HG02885 (cell line): ENCODE data around the gene PRPS1.
"Not testable (repeated sequence)": the region's sequence is repeated elsewhere in the genome, so short reads cannot be mapped to it uniquely, and the experiment has no call there.

Experiments used
- ATAC-seq: cut with Tn5 transposase; IDR thresholded peaks from one replicate; pipeline ENCODE4 v1.9.1; 2021; ENCODE audit warnings: mild to moderate bottlenecking; ENCODE audit not compliant: unreplicated experiment, poor library complexity

The PRPS1 gene

DNA sequence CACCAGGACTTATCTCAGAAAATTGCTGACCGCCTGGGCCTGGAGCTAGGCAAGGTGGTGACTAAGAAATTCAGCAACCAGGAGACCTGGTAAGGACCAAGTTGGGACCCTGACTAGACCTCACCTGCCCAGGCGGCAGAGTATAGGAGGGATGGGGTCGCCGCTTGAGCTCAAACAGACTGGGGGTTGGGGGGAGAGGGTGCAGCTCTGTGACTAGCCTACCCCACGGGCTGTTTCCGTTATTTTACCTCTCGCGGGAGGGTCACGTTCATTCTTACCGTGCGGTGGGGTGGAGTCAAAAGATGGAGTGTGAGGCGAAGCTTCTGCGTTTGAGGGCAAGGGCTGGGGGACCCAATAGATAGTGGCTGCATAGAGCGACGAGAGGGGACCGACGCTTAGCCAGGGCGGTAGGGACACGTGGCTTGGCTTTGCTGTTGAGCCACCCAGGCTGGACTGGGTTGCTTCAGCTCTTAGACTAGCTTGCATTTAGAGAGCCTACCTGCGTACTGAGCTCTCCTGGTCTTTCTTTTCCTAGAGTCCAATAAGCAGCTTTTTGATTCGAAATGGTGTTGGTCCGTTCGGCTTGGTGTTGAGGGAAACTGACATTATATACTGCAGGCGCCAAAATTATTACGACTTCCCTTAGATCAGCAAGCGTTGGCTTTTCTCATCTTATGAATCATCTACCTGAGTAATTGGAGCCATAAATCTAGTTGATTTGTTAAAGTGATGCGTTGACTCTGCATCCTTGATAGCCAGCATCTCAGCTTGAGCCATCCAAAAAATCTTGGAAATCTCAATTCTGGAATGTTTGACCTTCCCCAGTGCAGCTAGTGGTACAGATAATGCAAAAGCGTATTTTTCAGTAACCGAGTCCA, 591 bp downstream of the PRPS1 start:
- ATAC-seq: peak; percentile 35

DNA sequence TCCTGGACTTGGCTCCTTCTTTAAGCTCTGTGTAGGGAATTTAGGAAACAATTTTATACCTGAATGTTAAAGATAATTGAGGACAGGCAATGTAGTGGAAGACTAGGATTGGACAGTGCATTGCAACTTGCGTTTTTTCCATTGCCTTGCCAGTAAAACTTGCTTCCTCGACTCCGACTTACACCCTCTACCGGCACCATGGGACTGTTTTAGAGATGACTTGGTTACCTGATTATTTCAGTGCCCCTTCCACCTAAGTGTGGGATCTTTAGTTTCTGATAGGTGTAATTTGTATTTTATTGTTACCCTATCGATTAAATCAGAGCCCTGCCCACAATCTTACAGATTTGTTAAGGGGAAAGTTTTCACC, 1.2 kb downstream of the PRPS1 start:
- no peak for ATAC-seq

DNA sequence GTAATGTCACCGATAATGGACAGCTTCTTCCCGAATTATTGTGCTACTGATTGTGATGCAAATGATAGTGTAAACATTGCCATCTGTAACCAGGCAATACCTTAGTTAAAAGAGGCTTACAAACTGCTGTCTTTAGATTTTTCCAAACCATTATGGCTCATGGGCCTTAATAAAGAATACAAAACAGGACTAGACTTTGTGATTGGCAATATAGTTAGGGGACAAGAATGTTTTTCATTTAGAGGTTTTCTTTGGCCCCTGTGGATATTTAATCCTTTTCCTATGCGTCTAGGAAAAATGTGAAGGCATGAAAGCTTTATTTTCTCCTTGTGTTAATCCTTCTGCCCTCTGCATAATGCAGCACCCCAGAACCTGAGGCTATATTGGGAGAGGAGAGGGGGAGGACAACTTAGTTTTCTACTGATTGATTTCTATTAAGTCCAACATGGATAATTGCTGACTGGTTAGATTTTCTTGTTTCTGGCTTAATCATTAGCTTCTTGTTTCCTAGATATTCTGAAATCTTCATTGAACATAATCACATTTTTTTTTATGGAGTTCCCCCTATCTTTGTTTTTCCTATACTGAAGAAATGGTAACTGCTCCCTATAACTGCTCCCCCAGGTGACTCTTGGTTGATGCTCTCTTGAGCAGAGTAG, 1.9 kb downstream of the PRPS1 start:
- ATAC-seq: no peak

DNA sequence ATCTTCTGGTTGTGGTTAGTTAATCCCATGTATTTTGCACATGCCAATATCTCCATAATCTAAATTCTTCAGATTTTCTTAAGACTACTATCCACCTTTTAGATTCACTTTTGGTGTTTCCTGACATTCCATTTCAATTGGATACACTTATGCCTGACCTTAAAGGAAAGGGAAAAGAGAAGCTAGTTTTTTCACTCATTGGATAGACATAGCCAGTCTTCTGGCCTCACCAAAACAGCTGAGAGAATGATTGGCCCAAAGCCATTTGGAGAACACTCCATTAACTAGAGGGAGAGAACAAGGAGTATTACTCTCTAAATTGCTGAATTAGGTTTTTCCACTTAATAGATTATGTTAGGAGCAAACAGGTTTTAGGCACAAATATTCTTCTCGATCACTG, 4.0 kb downstream of the PRPS1 start:
- no peak for ATAC-seq

DNA sequence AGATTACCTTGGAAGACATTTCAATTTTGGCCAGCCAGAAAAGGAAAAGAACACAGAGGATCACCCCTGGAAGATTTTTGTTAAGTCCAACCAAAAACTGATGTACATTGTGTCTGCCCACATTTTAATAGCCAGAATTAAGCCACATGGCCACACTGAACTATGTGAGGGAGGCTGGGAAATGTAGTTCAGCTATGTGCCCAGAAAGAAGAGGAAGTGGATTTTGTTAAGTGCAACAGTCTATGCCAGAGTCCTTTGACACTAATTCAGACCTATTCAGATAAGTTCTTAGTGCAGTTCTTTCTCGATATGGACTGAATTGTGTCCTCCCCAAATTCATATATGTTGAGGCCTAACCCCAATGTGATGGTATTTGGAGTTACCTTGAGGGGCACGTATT, 18.4 kb downstream of the PRPS1 start:
- no peak for ATAC-seq

DNA sequence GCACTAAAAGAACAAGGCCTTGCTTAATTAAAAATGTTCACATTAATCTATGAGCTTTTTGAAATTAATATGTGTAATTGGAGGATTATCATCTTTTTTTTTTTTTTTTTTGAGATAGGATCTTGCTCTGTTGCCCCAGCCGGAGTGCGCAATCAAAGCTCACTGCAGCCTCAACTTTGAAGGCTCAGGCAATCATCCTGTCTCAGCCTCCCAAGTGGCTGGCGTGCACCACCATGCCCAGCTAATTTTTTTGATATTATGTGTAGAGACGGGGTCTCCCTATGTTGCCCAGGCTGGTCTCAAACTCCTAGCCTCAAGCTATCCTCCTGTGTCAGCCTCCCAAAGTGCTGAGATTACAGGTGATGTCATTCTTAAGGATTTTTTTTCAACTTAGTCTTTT, 20.0 kb downstream of the PRPS1 start:
- no peak for ATAC-seq

DNA sequence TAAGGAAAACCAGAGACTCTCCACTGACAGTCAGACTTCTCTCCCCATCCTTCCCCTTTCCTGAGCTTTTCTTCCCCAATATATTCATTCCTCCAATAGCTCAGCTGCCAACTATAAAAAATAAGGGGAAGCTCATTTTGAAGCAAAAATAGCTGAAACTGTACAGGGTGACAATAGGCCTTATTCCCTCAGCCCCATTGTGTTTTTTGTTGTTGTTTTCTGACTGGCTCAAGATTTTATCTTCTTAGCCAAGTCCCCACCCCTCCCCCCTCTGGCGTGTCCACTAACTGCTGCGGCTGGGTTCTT, 26.2 kb downstream of the PRPS1 start:
- no peak for ATAC-seq

DNA sequence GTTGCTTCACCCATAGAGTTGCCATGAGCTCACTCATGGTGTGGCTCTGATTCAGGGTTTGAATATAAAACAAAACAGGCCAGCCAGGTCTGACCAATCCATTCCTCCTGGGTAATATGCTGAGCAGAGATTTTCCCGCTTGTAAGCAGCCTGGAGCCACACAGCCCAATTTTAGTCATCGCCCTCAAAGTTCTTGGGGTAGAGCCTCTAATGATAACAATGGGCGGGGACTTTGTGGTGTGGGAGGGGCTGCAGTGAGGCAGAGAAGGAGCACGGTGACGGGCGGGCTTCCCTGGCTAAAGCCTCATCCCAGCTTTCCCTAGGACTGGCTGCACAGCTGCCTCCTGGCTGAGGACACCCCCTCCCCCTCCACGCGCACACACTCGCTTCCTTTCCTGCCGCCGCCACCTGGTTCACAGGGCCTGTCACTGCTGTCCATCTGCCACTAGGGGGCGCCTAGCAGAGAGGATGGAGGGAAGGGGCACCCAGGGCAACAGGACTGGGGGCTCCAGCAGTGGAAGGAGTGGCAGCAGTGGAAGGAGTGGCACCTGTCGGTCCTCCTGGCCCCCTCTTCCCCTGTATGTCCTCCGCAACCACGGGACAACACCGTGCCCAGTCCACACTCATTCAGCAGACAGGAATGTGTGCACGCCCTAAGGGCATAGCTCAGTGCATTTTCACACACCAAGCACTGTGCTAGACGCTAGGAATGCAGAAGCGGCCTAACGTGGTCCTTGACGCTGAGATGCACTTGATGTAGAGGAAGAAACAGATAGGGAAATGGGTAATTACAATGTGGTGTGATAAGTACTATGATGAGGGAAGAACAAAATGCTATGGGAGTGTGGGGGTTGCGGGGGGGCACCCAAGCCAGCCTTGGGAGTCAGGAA, 26.8 kb downstream of the PRPS1 start:
- peak; percentile 86 for ATAC-seq

DNA sequence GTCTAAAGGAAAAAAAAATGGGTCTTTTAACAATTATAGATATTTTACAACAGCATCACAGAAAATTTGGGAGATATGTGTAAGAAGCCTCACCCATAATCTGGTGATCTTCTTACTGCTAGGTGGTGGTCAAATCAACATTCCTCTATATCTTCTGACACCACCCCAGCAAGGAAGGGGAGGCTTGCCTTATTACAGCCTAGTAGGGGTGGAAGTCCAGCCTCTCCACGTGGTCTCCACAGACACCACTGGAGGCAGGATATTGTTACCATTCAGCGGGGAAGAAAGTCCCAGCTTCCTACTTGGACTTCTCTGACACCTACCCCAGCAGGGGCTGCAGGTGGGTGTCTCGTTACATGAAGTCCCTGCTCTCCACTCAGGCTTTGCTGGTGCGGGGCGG, 28.7 kb downstream of the PRPS1 start:
- ATAC-seq: no peak

DNA sequence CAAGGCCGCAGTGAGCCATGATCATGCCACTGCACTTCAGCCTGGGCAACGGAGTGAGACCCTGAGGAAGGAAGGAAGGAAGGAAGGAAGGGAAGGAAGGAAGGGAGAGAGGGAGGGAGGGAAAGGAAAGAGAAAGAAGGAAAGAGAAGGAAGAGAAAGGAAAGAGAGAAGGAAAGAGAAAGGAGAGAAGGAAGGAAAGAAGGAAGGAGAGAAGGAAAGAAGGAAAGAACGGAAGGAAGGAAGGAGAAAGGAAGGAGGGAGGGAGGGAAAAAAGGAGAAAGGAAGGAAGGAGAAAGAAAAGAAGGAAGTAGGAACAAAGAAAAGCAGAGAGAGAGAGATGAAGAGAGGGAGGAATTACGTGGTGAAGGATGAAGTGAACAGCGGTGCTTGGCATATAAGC, 30.4 kb downstream of the PRPS1 start:
- no peak for ATAC-seq

DNA sequence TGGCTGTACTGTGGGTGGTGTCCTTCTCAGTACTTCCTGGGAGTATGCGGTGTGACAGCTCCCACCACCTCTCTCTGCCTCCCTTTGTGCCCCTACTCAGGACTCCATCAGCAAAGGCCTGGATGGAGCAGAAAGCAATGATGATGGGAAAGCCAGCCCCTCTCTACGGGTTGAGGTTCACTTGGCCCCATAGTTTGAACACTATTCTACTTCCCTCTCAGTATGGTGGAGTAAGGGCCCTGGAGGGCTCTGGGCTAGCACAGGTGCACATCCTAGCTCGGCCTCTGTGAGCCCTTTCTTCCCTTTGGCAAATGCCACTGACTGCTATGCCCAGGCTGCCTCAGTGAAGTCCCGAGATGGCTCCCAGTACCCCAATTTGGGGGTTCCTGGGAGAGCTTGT, 31.0 kb downstream of the PRPS1 start:
- ATAC-seq: no peak

DNA sequence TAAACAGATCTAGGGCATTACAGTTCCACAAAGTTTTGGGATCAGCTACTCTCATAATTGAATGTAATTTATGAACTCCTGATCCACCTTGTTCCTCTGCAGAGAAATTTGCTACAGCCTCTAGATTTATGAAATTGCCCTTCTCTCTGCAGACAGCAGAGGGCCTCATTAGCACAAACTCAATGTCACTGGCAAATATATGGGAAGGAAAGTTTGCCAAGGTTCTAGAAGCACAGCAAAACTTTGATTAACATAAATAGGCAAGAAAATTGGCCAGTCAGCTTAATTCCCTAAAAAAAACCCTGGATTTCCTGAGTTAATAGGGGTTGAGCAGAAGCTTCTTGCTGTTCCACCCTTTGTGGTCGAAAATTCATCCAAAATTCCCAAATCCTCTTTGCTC, 31.5 kb downstream of the PRPS1 start:
- ATAC-seq: no peak

DNA sequence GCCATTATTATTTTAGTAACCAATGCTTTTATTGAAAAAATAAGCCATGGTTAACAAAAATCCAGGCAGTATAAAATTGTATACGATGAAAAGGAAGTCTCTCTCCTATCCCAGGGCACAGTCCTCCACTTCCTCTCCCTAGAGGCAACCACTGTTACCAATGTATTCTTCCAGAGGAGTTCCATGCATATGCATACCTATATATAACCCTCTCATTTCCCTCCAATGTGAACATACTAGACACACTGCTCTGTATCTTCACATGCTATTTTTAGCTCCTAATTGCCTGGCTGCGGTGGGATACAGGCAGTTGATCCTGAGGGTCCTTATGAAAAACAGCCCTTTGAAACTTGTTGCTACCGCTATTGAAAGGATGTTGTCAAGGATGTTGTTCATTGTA, 33.8 kb downstream of the PRPS1 start:
- ATAC-seq: no peak

DNA sequence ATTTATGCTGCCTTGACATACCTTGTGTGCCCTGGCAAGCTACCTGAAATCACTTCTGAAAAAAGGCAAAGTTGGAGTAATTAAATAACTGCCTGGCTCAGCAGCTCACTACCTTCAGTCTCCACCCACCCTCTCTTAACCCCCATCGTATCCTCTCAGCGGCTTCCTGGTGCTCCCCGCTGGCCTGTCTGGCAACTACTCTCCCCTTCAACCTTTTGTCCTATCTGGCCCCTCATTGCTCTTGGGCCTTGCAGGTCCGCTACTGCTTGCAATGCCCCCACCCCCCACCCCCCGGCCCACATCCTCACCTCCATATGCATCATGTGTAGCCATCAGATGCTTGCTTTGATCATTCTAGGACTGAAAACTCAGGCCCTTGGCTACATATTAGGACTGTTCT, 34.5 kb downstream of the PRPS1 start:
- no peak for ATAC-seq

DNA sequence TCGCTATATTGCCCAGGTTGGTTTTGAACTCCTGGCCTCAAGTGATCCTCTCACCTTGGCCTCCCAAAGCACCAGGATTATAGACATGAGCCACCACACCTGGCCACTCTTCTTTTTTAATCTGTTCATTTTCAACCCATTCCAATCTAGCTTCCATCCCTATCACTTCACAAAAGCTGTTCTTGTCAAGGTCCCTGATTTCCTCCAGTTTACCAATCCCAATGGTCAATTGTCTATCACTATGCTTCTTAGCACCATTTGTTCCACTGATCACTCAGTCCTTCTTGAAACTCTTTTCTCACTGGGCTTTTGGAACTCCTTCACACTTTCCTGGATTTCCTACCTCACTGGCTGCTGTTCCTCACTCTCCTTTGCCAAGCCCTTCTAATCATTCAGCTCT, 38.6 kb downstream of the PRPS1 start:
- no peak for ATAC-seq

DNA sequence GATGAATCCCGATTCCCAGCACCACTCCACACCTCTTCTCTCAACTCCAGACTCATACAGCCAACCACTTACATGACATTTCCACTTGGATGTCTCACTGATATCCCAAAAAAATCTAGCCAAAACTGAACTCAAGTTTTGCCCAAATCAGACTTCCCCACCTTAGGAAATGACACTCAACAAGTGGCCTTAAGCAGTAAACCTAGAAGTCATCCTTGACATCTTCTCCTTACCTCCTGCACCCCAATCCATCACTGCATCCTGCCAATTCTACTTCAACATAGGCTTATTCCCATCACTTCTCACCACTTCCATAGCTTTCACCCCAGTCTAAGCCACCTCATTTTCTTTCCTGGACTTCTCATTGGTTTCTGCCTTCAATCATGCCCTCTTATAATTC, 39.1 kb downstream of the PRPS1 start:
- ATAC-seq: no peak

DNA sequence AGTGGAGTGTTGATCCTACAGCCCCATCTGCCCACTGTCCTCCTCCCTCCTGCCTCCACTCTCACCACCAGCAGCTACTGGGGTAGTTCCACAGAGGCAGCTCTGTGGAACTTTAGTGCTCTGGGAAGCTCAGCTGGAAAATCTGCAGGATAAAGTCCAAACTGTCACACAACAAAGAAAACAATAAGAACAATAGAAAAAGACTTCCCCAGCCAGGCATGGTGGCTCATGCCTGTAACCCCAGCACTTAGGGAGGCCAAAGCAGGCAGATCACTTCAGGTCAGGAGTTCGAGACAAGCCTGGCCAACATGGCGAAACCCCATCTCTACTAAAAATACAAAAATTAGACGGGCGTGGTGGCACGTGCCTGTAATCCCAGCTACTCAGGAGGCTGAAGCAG, 40.4 kb downstream of the PRPS1 start:
- ATAC-seq: not testable (repeated sequence)

DNA sequence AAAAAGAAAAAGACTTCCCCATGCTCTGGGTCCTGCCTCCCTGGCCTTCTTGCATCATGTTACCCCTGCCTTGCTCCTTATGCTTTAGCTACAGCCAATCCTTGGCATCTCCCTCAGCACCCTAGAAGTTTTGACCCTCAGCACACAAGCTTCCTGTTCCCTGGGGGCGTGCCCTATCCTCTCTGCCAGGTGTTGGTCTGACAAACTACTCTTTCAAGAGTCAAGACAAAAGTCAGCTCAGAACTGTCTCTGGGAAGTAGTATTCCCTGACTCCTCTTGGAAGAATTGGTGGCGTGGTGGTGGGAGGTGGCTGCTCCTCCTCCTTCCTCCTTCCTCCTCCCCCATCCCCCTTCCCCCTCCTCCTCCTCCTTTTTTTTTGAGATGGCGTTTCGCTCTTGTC, 41.0 kb downstream of the PRPS1 start:
- no peak for ATAC-seq

DNA sequence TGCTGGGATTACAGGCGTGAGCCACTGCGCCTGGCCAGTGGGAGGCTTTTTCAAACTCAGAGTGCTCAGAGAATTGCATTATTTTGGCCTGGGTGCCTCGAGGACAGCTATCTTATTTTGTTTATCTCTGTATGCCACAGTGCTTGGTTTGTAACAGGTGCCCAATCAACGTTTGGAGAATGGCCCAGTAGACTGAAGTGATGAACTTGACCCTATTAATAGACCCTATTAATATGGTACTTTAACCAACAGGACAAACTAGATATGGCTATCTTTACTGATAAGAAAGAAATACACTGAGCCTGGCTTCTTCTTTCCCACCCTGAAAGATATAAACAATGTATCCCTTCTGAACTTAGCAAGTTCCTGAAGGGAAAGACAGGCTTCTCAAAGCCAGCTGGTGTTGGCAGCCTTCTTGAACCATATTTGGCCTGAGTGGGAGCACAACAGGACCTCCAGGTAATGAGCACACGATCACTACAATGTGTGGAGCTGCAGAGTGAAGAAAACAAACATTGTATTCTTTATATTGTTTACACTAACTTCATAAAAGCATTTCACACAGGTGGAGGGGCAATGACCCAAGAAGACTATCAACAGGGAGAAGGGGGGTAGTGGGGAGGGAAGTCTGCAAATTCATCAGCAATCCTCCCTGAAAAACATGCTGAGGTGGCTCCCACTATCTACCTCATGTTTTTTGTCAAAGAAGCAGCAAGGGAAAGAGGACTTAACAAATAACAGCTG, 41.7 kb downstream of the PRPS1 start:
- no peak for ATAC-seq

DNA sequence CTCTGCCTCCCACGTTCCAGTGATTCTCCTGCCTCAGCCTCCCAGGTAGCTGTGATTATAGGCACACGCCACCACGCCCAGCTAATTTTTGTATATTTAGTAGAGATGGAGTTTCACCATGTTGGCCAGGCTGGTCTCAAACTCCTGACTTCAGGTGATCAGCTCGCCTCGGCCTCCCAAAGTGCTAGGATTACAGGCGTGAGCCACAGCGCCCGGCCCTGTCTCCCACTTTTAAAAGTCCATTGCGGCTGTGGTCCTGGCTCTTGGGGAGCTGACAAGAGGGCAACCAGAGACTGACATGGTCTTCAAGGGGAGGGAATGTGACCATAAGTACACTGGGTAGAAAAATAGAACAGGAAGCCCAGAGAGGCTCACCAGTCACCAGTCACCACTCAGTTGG, 42.9 kb downstream of the PRPS1 start:
- ATAC-seq: not testable (repeated sequence)

DNA sequence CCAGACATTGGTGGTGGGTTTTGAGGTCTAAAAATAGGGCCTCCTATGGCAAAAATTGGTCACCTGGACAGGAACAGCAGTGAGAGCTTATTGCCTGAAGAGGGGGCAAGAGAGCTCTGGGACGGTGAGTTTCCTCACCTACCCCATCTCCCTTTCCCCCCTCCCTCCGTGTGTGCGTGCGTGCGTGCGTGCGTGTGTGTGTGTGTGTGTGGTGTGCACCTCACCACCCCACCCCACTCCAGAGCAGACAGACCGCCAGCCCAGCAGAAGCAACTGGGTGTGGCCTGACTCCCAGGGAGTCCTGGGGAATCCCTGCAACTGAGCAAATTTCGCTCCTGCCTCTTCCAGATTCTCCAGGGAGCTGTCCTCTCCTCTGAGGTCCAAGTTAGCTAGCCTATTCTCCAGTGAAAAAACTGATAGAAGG, 44.7 kb downstream of the PRPS1 start:
- ATAC-seq: peak; percentile 32
